Measurements from ENCODE around the gene SLC4A8.

GRCh38 chr12:51406290-51406689 is 18.3 kb upstream of the SLC4A8 start:
- TF ChIP-seq ZNF274 (IDR thresholded peaks at IDR 0.05; ENCODE audit: low read depth, low read length) (no peak), YY1 (IDR thresholded peaks at IDR 0.05; ENCODE audit: insufficient read depth, insufficient read length) (no peak), SUZ12 (IDR thresholded peaks at IDR 0.05; ENCODE audit: extremely low read depth, insufficient read depth, insufficient read length) (no peak)
